Activated CD4-positive, alpha-beta T cell treated with anti-CD3 and anti-CD28 coated beads, Interleukin-2, amount 50 U/mL, for 48 hours (primary cell): ENCODE measurements around the gene SLC35E2B.
"Not testable (repeated sequence)": the region's sequence is repeated elsewhere in the genome, so short reads cannot be mapped to it uniquely, and the experiment has no call there.

ENCODE experiments used
- DNase-seq, 2 experiments: peaks; one replicate each; pipeline ENCODE4 v3.0.0-alpha.2; 2020

Gene SLC35E2B

GRCh38 chr1:1692714-1693647, at the start of gene SLC35E2B:
SLC35E2B (minus strand) TSS chr1:1692795; CDS start chr1:1676699, 16,096 bp downstream.
- peak; percentile 71 to 76 for DNase-seq

DNA sequence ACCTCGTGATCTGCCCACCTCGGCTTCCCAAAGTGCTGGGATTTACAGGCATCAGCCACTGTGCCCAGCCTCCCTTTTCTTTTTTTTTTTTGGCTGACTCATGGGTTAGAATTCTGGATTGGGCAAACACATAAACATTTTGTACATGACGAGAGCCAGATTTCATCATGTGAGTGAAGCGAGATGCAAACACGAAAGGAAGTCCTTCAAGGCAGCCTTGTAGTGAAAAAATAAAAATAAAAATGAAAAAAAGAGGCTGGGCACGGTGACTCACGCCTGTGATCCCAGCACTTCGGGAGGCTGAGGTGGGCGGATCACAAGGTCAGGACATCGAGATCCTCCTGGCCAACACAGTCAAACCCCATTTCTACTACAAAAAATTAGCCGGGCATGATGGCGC, 48.4 kb upstream of the SLC35E2B start:
- not testable (repeated sequence) for DNase-seq

- DNase-seq: not testable (repeated sequence)
Observed at GRCh38 chr1:1738799-1739337, 46.3 kb upstream of the SLC35E2B start.

DNA sequence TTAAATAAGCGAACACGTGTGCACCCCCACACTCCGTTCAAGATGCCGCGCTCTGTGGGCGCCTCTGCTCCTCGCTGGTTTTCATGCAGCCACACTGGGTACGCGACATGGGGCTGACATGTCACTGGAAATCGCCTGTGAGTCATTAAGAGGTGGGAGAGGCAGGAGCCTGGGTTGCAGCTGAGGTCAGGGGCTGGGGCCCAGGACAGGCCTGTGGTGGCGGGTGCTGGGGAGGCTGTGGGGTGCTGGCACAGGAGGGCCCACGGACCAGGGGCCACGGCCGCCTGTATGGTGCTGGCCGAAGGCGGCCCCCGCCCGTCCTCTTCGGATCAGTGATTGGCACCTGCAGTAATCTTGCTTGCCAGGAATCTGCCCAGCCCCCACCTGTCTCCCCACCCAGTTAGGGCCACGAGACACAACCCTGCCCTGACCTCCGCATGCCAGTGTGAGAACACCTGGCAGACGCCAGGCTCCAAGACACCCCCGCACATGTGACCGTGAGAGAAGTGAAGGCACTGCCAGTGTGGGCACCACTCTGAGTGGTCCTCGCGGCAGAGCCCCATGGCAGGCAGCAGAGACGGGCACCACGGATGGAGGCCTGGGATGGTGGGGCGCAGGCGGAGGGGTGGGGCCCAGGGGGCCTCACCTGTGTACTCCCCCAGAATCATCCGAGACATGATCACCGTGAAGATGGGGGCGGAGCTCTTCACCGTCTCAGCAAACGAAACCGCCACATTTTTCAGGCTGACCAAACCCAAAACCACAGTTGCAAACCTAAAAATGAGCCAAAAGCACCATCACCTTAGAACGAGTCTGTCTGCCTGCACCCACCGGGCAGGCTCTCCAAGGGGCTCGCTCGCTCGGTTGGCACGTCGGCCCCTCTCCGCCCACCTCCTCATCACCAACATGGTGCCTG, 45.3 kb upstream of the SLC35E2B start:
- not testable (repeated sequence) for DNase-seq

- no peak for DNase-seq
Observed at GRCh38 chr1:1732381-1732780, 39.8 kb upstream of the SLC35E2B start.

DNA sequence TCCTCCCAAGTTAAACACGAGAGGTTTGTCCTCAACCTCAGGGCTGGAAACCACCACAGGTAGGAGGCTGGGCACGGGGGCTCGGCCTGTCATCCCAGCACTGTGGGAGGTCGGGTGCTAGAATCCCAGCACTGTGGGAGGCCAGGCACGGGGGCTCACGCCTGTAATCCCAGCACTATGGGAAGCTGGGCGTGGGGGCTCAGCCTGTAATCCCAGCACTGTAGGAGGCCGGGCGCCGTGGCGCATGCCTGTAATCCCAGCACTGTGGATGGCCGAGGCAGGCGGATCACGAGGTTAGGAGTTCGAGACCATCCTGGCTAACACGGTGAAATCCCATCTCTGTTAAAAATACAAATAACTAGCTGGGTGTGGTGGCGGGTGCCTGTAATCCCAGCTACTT, 38.3 kb upstream of the SLC35E2B start:
- DNase-seq: no peak

- not testable (repeated sequence) for DNase-seq
Observed at GRCh38 chr1:1730230-1730629, 37.6 kb upstream of the SLC35E2B start.

GRCh38 chr1:1729116-1729816, 36.7 kb upstream of the SLC35E2B start:
- not testable (repeated sequence) for DNase-seq

DNA sequence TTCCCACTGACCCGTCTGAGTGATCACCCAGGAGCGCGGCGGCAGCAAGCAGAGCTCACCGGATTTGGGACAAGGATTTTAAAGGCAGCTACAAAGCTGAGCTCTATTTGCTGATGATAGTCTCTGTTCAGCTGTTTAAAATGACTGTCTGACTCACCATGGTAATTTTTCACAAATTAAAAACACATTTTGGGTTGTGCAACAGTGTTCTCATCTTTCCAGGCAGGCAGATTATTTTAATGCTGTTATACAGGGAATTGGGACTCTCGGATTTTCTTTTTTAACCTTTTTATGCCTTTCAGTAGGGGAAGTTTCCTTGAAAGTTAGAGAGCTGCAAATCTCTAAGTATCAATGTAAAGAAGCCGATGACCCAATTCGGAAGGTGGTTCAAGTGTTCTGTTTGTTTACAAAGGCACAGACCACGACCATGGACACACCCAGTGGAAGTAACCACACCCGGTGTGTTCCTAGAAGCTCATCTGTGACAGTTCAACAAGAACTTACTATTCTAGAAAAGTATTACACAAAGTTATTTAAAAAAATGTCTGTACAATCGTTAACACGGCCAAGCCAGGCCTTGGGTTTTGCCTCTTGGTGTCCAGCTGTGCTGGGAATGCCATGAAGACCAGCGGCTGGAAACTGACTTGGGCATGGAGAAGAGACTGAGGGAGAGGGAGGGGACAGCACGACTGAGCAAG, 35.9 kb upstream of the SLC35E2B start:
- DNase-seq: not testable (repeated sequence)

DNA sequence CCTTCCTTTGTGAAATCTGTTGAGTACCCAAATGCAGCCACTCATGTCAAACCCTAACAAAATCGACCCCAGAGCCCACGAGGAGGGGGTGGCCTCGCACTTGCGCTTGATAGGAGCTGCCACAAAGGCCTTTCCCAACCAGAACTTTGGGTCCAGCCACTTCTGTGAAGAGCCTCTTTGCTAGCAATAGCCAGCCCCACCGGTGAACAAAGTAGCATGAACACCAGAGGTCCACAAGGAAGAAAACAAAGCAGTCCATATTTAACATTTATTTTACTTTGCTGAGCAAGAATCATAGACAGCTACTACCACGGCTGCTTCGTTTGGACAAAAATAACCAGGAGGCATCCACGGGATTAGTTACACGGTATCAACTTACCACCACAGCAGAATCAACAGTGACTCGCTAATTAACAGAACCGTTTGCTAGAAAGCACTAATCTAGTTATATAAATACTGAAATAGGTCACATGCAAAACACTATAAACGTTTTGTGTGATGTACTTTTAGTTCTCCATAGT, 34.6 kb upstream of the SLC35E2B start:
- DNase-seq: not testable (repeated sequence)

DNA sequence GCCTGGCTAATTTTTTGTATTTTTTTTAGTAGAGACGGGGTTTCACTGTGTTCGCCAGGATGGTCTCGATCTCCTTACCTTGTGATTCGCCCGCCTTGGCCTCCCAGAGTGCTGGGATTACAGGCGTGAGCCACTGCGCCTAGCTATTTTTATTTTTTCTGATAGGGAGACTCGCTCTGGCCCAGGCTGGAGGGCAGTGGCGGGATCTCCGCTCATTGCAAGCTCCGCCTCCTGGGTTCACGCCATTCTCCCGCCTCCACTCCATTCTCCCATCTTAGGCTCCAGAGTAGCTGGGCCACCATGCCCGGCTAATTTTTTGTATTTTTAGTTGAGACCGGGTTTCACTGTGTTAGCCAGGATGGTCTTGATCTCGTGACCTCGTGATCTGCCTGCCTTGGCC, 33.5 kb upstream of the SLC35E2B start:
- DNase-seq: not testable (repeated sequence)

DNA sequence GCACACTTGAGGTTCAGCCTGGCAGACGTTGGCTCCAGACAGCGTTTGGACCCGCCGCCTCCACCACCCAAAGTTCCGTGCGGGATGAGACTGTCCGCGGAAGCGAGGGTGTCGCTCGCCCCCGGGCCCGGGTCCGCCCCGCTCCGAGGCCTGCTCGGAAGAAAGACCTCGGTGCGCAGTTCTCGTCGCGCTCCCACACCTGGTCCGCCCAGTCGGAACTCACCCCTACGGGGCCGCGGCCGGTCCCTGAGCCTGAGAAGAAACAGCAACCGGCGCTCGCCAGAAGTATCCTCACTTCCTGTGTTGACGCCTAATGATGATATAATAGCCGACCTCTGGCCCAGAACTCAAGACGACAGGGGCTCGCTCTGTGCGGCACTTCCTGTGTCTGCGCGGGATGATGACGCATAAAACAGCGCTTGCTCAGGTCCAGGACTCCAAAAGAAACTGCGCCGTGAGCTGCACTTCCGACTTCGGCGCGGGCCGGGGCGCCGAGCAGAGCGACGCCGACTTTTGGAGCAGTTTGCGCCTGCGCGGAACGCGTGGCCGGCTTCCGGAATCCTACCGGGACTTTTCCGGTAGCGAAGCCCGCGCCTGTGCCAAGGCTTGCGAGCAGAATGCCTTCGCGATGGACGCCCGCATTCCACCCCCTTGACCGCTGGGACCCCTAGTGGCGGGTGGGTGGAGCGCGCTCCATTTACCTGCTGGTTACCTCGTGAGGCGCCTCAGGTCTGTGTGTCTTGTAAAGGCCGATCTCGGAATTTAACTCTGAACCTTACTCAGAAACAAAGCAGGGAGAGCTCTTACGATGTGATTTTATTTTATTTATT, 31.7 kb upstream of the SLC35E2B start, which contains the start of gene CDK11A:
CDK11A (minus strand) TSS at position 323 of the 830 bp plus-strand sequence. CDS start 1,539 bp downstream, outside the sequence.
- DNase-seq: peak; percentile 89 to 93

GRCh38 chr1:1721201-1721600, 28.6 kb upstream of the SLC35E2B start:
- DNase-seq: no peak

DNA sequence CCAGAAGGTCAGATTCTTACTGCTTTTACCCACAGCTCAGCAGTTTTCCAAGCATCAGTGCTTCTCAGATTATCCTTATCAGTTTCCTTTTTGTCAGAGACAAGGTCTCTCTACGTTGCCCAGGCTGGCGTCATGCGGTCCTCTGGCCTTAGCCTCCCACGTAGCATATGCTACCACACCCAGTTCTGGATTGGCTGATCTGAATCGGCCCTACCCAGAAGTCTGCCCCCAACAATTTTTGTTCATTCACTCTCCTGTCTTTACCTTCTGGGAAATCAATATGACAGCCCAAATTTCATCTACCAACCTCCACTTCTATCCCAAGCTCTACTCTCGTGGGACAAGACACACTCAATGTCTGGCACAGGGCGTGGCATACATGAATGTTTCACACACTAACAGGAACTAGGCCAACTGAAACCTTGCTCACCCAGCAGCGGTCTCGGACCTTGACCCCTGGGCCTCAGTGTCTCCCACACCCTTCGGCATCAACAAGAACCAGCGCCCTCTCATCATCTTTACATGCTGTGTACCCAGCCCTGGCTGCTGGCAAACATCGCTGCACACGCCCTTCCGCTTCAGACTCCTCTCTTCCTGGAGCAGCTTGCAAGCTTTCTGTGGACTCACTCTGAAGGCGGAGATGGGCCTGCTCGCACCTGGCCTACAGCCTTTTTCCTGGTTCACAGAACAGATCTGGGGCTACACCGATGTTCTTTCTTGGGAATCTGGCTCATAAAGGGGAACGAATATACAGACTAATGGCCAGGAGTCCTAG, 22.7 kb upstream of the SLC35E2B start:
- not testable (repeated sequence) for DNase-seq

GRCh38 chr1:1707897-1708296, 15.3 kb upstream of the SLC35E2B start:
- not testable (repeated sequence) for DNase-seq

- DNase-seq: not testable (repeated sequence)
Observed at GRCh38 chr1:1707241-1707640, 14.6 kb upstream of the SLC35E2B start.

- DNase-seq: not testable (repeated sequence)
Observed at GRCh38 chr1:1705623-1706022, 13.0 kb upstream of the SLC35E2B start.

DNA sequence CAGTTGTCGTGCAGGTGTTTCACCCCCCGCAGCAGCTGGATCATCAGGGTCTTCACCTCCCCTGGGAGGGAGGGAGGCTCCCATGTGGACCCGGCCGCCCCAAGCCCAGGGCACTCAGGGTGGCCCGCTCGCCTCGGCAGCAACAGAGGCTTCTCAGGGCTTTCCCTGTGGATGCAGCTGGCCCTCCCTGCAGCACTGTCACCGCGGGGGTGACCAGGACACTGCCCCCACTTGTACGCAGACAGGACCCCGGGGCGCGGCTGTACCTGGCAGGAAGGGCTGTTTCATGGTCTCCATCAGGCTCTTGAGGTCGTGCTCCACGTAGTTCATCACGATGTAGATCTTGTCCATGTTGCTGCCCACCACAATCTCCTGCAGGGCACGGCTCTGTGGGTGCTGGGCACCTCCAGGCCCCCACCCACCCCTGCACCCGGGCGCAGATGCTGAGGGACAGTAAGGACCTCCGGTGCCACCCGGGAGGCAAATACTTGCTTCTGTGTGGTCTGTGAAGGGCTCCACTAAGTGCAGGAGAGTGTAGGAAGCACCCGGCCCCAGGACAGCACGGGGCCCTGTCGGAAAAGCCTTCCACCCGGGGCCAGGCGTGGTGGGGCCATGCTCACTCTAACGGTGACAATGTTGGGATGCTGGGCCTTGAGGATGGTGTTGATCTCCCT, 11.8 kb upstream of the SLC35E2B start:
- not testable (repeated sequence) for DNase-seq

DNA sequence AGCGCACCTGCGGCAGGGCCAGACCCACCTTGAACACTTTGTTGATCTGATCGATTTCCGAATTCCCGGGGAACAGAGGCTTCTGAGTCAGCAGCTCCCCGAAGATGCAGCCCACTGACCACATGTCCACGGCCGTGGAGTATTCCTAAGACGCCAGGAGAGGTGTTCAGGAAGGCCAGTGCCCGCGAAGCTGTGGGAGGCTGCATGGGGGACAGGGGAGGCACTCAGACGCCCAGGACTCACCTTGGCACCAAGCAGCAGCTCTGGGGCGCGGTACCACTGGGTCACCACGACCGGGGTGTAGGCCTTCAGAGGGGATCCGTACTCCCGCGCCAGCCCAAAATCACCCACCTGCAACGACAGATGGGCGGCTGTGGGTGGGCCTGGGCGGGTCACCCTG, 11.2 kb upstream of the SLC35E2B start:
- no peak for DNase-seq
